Measurements from ENCODE around the gene MBLAC1. TPM values are rescaled to one million over a fixed set of nuclear protein-coding genes. Genes with fewer than 3 reads are reported as not detected.

MBLAC1 gene
- 0.28 TPM in 1 of 2 replicates, not detected in the other for polyA plus RNA-seq

GRCh38 chr7:100126931-100127865 is at the start of gene MBLAC1:
MBLAC1 (plus strand) TSS chr7:100126967; CDS start chr7:100127396, 429 bp downstream.

GRCh38 chr7:100081535-100082102 is 45.1 kb upstream of the MBLAC1 start, which contains the start of gene ZNF3:
ZNF3 (minus strand) TSS chr7:100081723; CDS start chr7:100077357, 4,366 bp downstream.

GRCh38 chr7:100088621-100089457 is 37.9 kb upstream of the MBLAC1 start, which contains the start of gene COPS6:
COPS6 (plus strand) TSS chr7:100088969; CDS start chr7:100088991, 22 bp downstream.

GRCh38 chr7:100101016-100101862 is 25.5 kb upstream of the MBLAC1 start, which contains the start of the genes AP4M1 and MCM7:
AP4M1 (plus strand) TSS chr7:100101643; CDS start chr7:100101715, 72 bp downstream.
MCM7 (minus strand) TSS chr7:100101397; CDS start chr7:100101294, 103 bp downstream.

GRCh38 chr7:100119072-100119969 is 7.4 kb upstream of the MBLAC1 start, which contains the start of the genes CNPY4 and TAF6:
CNPY4 (plus strand) TSS chr7:100119634; CDS start chr7:100119745, 111 bp downstream.
TAF6 (minus strand) TSS chr7:100119358; CDS start chr7:100114209, 5,149 bp downstream.

GRCh38 chr7:100148559-100149328 is 22.0 kb downstream of the MBLAC1 start, which contains the start of gene LAMTOR4:
LAMTOR4 (plus strand) TSS chr7:100148918; CDS start chr7:100148973, 55 bp downstream.

GRCh38 chr7:100158229-100159098 is 31.7 kb downstream of the MBLAC1 start, which contains the start of gene TRAPPC14:
TRAPPC14 (minus strand) TSS chr7:100158723; CDS start chr7:100158499, 224 bp downstream.

GRCh38 chr7:100177045-100178001 is 50.6 kb downstream of the MBLAC1 start, which contains the start of the genes GPC2 and STAG3:
GPC2 (minus strand) TSS chr7:100177381; CDS start chr7:100177199, 182 bp downstream.
STAG3 (plus strand) TSS chr7:100177918; CDS start chr7:100180557, 2,639 bp downstream.

Other genes starting within 250 kb of the MBLAC1 start
- gene OR2AE1, start 249.9 kb upstream of the MBLAC1 start, polyA plus RNA-seq, result not detected in 2 replicates
- gene TRIM4, start 207.4 kb upstream of the MBLAC1 start, polyA plus RNA-seq, result 3.7 and 6.7 TPM in 2 replicates
- not detected in 2 replicates for gene GJC3, start 197.3 kb upstream of the MBLAC1 start, polyA plus RNA-seq
- gene AZGP1, start 150.9 kb upstream of the MBLAC1 start, polyA plus RNA-seq, result not detected in 2 replicates
- gene ZKSCAN1, start 111.4 kb upstream of the MBLAC1 start, polyA plus RNA-seq, result 8.3 and 11.2 TPM in 2 replicates
- gene ZSCAN21, start 77.2 kb upstream of the MBLAC1 start, polyA plus RNA-seq, result 1.5 and 3.8 TPM in 2 replicates
- gene ZNF3, start 45.2 kb upstream of the MBLAC1 start, polyA plus RNA-seq, result 3.4 and 4.4 TPM in 2 replicates
- gene COPS6, start 38.0 kb upstream of the MBLAC1 start, polyA plus RNA-seq, result 160 and 204 TPM in 2 replicates
- gene MCM7, start 25.6 kb upstream of the MBLAC1 start, polyA plus RNA-seq, result 0.59 and 2.2 TPM in 2 replicates
- gene AP4M1, start 25.3 kb upstream of the MBLAC1 start, polyA plus RNA-seq, result 1.2 and 1.5 TPM in 2 replicates
- 1.8 and 3.9 TPM in 2 replicates for gene TAF6, start 7.6 kb upstream of the MBLAC1 start, polyA plus RNA-seq
- gene CNPY4, start 7.3 kb upstream of the MBLAC1 start, polyA plus RNA-seq, result 0.54 and 1.2 TPM in 2 replicates
- 372 and 417 TPM in 2 replicates for gene LAMTOR4, start 22.0 kb downstream of the MBLAC1 start, polyA plus RNA-seq
- 0.97 and 4.0 TPM in 2 replicates for gene TRAPPC14, start 31.8 kb downstream of the MBLAC1 start, polyA plus RNA-seq
- 0.24 and 0.43 TPM in 2 replicates for gene GAL3ST4, start 41.6 kb downstream of the MBLAC1 start, polyA plus RNA-seq
- not detected in 2 replicates for gene GPC2, start 50.4 kb downstream of the MBLAC1 start, polyA plus RNA-seq
- 0.55 and 2.1 TPM in 2 replicates for gene STAG3, start 51.0 kb downstream of the MBLAC1 start, polyA plus RNA-seq
- not detected in 2 replicates for gene PVRIG, start 93.0 kb downstream of the MBLAC1 start, polyA plus RNA-seq
- 1.0 and 2.3 TPM in 2 replicates for gene SPDYE3, start 180.7 kb downstream of the MBLAC1 start, polyA plus RNA-seq
- 1.9 and 9.4 TPM in 2 replicates for gene PILRB, start 231.2 kb downstream of the MBLAC1 start, polyA plus RNA-seq
- gene PILRA, start 246.5 kb downstream of the MBLAC1 start, polyA plus RNA-seq, result 5.6 and 8.2 TPM in 2 replicates